ENCODE data around the gene RPS25.
"Not testable (repeated sequence)": the region's sequence is repeated elsewhere in the genome, so short reads cannot be mapped to it uniquely, and the experiment has no call there.

RPS25 gene

GRCh38 chr11:119025099-119025473, 6.9 kb upstream of the RPS25 start:
- no peak overlapping the region for H3K4me3 ChIP-seq (ENCODE audit: low read depth, low read length)
- no peak overlapping the region for H2AFZ ChIP-seq
- TF ChIP-seq, protein P1, sequence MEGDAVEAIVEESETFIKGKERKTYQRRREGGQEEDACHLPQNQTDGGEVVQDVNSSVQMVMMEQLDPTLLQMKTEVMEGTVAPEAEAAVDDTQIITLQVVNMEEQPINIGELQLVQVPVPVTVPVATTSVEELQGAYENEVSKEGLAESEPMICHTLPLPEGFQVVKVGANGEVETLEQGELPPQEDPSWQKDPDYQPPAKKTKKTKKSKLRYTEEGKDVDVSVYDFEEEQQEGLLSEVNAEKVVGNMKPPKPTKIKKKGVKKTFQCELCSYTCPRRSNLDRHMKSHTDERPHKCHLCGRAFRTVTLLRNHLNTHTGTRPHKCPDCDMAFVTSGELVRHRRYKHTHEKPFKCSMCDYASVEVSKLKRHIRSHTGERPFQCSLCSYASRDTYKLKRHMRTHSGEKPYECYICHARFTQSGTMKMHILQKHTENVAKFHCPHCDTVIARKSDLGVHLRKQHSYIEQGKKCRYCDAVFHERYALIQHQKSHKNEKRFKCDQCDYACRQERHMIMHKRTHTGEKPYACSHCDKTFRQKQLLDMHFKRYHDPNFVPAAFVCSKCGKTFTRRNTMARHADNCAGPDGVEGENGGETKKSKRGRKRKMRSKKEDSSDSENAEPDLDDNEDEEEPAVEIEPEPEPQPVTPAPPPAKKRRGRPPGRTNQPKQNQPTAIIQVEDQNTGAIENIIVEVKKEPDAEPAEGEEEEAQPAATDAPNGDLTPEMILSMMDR (IDR thresholded peaks at IDR 0.05), result no peak
- no peak overlapping the region for H3K4me2 ChIP-seq (ENCODE audit: low read length)
- no peaks in the 10 kb centered on the region for H3K79me2 ChIP-seq
- H3K27ac ChIP-seq, result no peak overlapping the region
- no peaks in the 10 kb centered on the region for H3K36me3 ChIP-seq (ENCODE audit: control insufficient read depth, insufficient read depth, low read length)
- no peaks in the 10 kb centered on the region for H3K27me3 ChIP-seq (ENCODE audit: control insufficient read depth, insufficient read depth, low read length)
- peaks cover 2% of the 10 kb centered on the region for H3K4me1 ChIP-seq
- H3K9me3 ChIP-seq (ENCODE audit: control insufficient read depth, low read length), result no peaks in the 10 kb centered on the region
- H3K9ac ChIP-seq, result no peak overlapping the region

GRCh38 chr11:119024430-119025098, 6.4 kb upstream of the RPS25 start:
- TF ChIP-seq, protein P1 (IDR thresholded peaks at IDR 0.05), result no peak
- no peaks in the 10 kb centered on the region for H3K79me2 ChIP-seq
- H3K27ac ChIP-seq, result no peak overlapping the region
- H3K9ac ChIP-seq, result no peak overlapping the region
- H3K4me1 ChIP-seq, result no peaks in the 10 kb centered on the region
- no peak overlapping the region for H2AFZ ChIP-seq
- no peaks in the 10 kb centered on the region for H3K27me3 ChIP-seq (ENCODE audit: control insufficient read depth, insufficient read depth, low read length)
- no peak overlapping the region for H3K4me3 ChIP-seq (ENCODE audit: low read depth, low read length)
- H3K36me3 ChIP-seq (ENCODE audit: control insufficient read depth, insufficient read depth, low read length), result no peaks in the 10 kb centered on the region
- no peaks in the 10 kb centered on the region for H3K9me3 ChIP-seq (ENCODE audit: control insufficient read depth, low read length)
- H3K4me2 ChIP-seq (ENCODE audit: low read length), result no peak overlapping the region

GRCh38 chr11:119023741-119024140, 5.6 kb upstream of the RPS25 start:
- TF ChIP-seq, protein P1 (IDR thresholded peaks at IDR 0.05), result no peak
- H3K27ac ChIP-seq, result no peak overlapping the region
- H2AFZ ChIP-seq, result no peak overlapping the region
- no peaks in the 10 kb centered on the region for H3K36me3 ChIP-seq (ENCODE audit: control insufficient read depth, insufficient read depth, low read length)
- H3K27me3 ChIP-seq (ENCODE audit: control insufficient read depth, insufficient read depth, low read length), result no peaks in the 10 kb centered on the region
- H3K4me1 ChIP-seq, result no peaks in the 10 kb centered on the region
- no peaks in the 10 kb centered on the region for H3K9me3 ChIP-seq (ENCODE audit: control insufficient read depth, low read length)
- H3K4me2 ChIP-seq (ENCODE audit: low read length), result no peak overlapping the region
- H3K4me3 ChIP-seq (ENCODE audit: low read depth, low read length), result no peak overlapping the region
- H3K79me2 ChIP-seq, result no peaks in the 10 kb centered on the region
- no peak overlapping the region for H3K9ac ChIP-seq

DNA sequence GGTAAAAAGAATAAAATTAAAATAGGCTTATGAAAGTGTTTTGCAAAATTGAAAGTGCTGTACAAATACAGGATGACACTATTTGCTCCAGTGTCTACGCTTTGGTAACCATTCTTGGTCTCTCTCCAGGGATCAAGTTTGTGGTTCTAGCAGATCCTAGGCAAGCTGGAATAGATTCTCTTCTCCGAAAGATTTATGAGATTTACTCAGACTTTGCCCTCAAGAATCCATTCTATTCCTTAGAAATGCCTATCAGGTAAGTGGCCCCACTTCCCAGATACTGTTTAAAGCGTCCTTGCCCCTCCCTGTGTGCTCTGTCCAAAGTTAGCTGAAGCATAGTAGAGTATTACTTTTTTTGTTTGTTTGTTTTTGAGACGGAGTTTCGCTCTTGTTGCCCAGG, 3.5 kb upstream of the RPS25 start:
- Histone ChIP-seq H2AFZ (no peak overlapping the region), H3K4me3 (ENCODE audit: low read depth, low read length) (no peak overlapping the region), H3K4me1 (peaks cover 3% of the 10 kb centered on the region), H3K4me2 (ENCODE audit: low read length) (no peak overlapping the region), H3K36me3 (ENCODE audit: control insufficient read depth, insufficient read depth, low read length) (no peaks in the 10 kb centered on the region), H3K79me2 (peaks cover 3% of the 10 kb centered on the region), H3K9me3 (ENCODE audit: control insufficient read depth, low read length) (no peaks in the 10 kb centered on the region), H3K27me3 (ENCODE audit: control insufficient read depth, insufficient read depth, low read length) (no peaks in the 10 kb centered on the region), H3K27ac (no peak overlapping the region), H3K9ac (no peak overlapping the region)
- TF ChIP-seq, protein P1 (IDR thresholded peaks at IDR 0.05), result no peak

- Histone ChIP-seq H3K27ac (no peak overlapping the region), H3K36me3 (ENCODE audit: control insufficient read depth, insufficient read depth, low read length) (no peaks in the 10 kb centered on the region), H3K79me2 (peaks cover 3% of the 10 kb centered on the region), H3K4me3 (ENCODE audit: low read depth, low read length) (peak overlapping the region; percentile 90), H3K9me3 (ENCODE audit: control insufficient read depth, low read length) (no peaks in the 10 kb centered on the region), H3K9ac (no peak overlapping the region), H3K4me2 (ENCODE audit: low read length) (peak overlapping the region; percentile 35), H3K4me1 (peaks cover 3% of the 10 kb centered on the region), H2AFZ (no peak overlapping the region), H3K27me3 (ENCODE audit: control insufficient read depth, insufficient read depth, low read length) (no peaks in the 10 kb centered on the region)
- TF ChIP-seq, protein P1 (IDR thresholded peaks at IDR 0.05), result no peak
Observed at GRCh38 chr11:119019996-119020395, 1.9 kb upstream of the RPS25 start.

- not testable (repeated sequence) for H3K79me2 ChIP-seq; H2AFZ ChIP-seq; H3K27me3 ChIP-seq (ENCODE audit: control insufficient read depth, insufficient read depth, low read length); H3K9me3 ChIP-seq (ENCODE audit: control insufficient read depth, low read length); H3K36me3 ChIP-seq (ENCODE audit: control insufficient read depth, insufficient read depth, low read length); H3K4me1 ChIP-seq
- Histone ChIP-seq H3K4me3 (ENCODE audit: low read depth, low read length) (peak overlapping the region; percentile 90), H3K4me2 (ENCODE audit: low read length) (peak overlapping the region; percentile 75), H3K27ac (peak overlapping the region; percentile 90), H3K9ac (peak overlapping the region; percentile 76)
Observed at GRCh38 chr11:119017377-119017776, 766 bp downstream of the RPS25 start.

Data from parathyroid adenoma (tissue), 2 donors.